Loucy (cell line): ENCODE data around the gene STARD8.

Experiments used
- H2AFZ ChIP-seq: fragments of 200-600 bp; sonication (generic); 2 replicates; pipeline ENCODE4 v1.6.0; 2016; ENCODE audit warnings: antibody characterized with exemption, mild to moderate bottlenecking, low read length, moderate library complexity
- H3F3A ChIP-seq: fragments of 200-600 bp; 2 replicates; pipeline ENCODE4 v1.6.0; 2016; ENCODE audit warnings: antibody characterized with exemption, low read depth, mild to moderate bottlenecking
- H3K27me3 ChIP-seq: fragments of 200-600 bp; sonication (generic); 2 replicates; pipeline ENCODE4 v1.6.1; 2014; ENCODE audit warnings: low read length, mild to moderate bottlenecking; ENCODE audit not compliant: insufficient read depth, poor library complexity, severe bottlenecking
- H3K36me3 ChIP-seq: fragments of 200-600 bp; sonication (generic); 2 replicates; pipeline ENCODE4 v1.6.1; 2016; ENCODE audit warnings: low read length; ENCODE audit not compliant: insufficient read depth
- H3K4me1 ChIP-seq: fragments of 200-600 bp; sonication (generic); 2 replicates; pipeline ENCODE4 v1.5.1; 2014; ENCODE audit warnings: low read length, mild to moderate bottlenecking; ENCODE audit not compliant: insufficient read depth, poor library complexity, severe bottlenecking
- H3K4me2 ChIP-seq: fragments of 200-600 bp; sonication (generic); 2 replicates; pipeline ENCODE4 v1.6.0; 2014; ENCODE audit warnings: antibody characterized with exemption, low read length, low read depth, mild to moderate bottlenecking; ENCODE audit not compliant: poor library complexity, severe bottlenecking
- H3K4me3 ChIP-seq: fragments of 200-600 bp; sonication (generic); 2 replicates; pipeline ENCODE4 v1.5.1; 2014; ENCODE audit warnings: low read length, mild to moderate bottlenecking, mixed read lengths; ENCODE audit not compliant: poor library complexity, severe bottlenecking
- H3K79me2 ChIP-seq: fragments of 200-600 bp; sonication (generic); 2 replicates; pipeline ENCODE4 v1.6.1; 2014; ENCODE audit warnings: low read length; ENCODE audit not compliant: insufficient read depth
- H3K9ac ChIP-seq: fragments of 200-600 bp; sonication (generic); 2 replicates; pipeline ENCODE4 v1.6.0; 2014; ENCODE audit warnings: mild to moderate bottlenecking, low read depth, low read length, moderate library complexity; ENCODE audit not compliant: poor library complexity, severe bottlenecking
- H3K9me2 ChIP-seq: fragments of 200-600 bp; sonication (generic); replicated peaks from 2 replicates; pipeline ENCODE4 v1.6.1; 2016; ENCODE audit warnings: low read depth, low read length, mixed read lengths
- H3K9me3 ChIP-seq: fragments of 200-600 bp; sonication (generic); 2 replicates; pipeline ENCODE4 v1.6.1; 2014; ENCODE audit warnings: mild to moderate bottlenecking, antibody characterized with exemption, low read length, low read depth; ENCODE audit not compliant: insufficient read depth
- H4K20me1 ChIP-seq: fragments of 200-600 bp; sonication (generic); 2 replicates; pipeline ENCODE4 v1.6.0; 2014; ENCODE audit warnings: antibody characterized with exemption, low read length, mild to moderate bottlenecking; ENCODE audit not compliant: insufficient read depth, poor library complexity, severe bottlenecking
- EZH2phosphoT487 ChIP-seq: fragments of 200-600 bp; IDR thresholded peaks from 2 replicates; pipeline ENCODE4 v1.6.1; 2018; ENCODE audit warnings: antibody characterized with exemption, mild to moderate bottlenecking, moderate library complexity, borderline replicate concordance
- TF ChIP-seq, protein P1 (sequence below): fragments of 200-600 bp; sonication (generic); conservative IDR thresholded peaks from 2 replicates; pipeline ENCODE4 v1.5.1; 2014; ENCODE audit warnings: mild to moderate bottlenecking, antibody characterized with exemption, low read length

Gene STARD8

DNA sequence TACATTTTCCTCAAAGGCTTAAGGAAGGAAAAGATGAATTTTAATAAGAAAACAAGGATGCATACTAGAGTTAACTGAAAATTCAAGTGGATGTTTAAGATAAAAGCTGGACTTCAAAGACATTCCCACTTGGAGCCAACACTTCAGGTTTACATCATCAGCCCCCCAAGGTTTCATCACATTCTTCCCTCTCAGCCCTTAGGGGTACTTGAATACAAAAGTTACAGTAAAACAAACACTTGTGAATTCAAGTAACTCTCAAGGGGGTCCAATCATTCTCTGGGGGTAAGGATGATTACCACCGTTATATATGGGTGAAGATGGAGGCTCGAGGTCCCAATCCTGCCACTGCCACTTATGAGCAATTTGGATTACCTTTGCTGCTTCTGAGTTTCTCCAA, 36.1 kb downstream of the STARD8 start:
- Histone ChIP-seq H3K9me2 (no peaks in the 10 kb centered on the region), H3K36me3 (no peaks in the 10 kb centered on the region), H3K79me2 (no peaks in the 10 kb centered on the region), H4K20me1 (no peaks in the 10 kb centered on the region), H3K4me3 (no peak overlapping the region), H3K4me2 (no peak overlapping the region), H3K27me3 (no peaks in the 10 kb centered on the region), H3K9me3 (no peaks in the 10 kb centered on the region), H2AFZ (no peak overlapping the region), H3K4me1 (peaks cover 13% of the 10 kb centered on the region), H3F3A (no peaks in the 10 kb centered on the region), H3K9ac (no peak overlapping the region)
- TF ChIP-seq, protein P1, sequence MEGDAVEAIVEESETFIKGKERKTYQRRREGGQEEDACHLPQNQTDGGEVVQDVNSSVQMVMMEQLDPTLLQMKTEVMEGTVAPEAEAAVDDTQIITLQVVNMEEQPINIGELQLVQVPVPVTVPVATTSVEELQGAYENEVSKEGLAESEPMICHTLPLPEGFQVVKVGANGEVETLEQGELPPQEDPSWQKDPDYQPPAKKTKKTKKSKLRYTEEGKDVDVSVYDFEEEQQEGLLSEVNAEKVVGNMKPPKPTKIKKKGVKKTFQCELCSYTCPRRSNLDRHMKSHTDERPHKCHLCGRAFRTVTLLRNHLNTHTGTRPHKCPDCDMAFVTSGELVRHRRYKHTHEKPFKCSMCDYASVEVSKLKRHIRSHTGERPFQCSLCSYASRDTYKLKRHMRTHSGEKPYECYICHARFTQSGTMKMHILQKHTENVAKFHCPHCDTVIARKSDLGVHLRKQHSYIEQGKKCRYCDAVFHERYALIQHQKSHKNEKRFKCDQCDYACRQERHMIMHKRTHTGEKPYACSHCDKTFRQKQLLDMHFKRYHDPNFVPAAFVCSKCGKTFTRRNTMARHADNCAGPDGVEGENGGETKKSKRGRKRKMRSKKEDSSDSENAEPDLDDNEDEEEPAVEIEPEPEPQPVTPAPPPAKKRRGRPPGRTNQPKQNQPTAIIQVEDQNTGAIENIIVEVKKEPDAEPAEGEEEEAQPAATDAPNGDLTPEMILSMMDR: no peak
- no peak for TF ChIP-seq EZH2phosphoT487

DNA sequence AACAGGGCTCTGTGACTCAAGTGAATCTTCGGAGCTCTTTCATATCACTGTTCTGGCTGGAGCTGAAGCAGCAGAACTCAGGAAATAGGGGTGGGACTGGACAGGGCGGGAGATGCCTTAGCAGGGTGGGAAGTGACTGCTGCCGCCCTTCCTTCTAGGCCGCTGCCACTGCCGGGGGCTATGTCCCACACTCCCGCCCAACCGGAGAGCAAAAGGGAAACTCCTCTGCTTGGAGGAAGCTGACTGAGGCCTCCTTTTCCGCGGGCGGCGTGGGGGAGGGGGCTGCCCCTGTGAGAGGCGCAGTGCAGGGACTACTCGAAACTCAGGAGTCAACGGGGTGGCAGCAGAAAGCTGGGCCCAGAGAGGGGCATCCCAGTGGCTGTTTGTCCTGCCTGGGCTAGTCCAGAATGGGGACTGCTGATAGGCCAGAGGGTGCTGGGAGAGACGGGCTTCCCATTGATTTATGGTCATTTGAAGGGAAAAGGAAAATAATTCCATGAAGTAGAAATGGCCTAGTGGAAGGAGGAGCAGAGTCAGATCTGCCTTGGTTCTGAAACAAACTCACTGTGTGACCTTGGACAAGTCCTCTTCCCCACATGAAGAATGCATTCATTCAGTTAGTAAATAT, 36.9 kb downstream of the STARD8 start:
- H3K4me1 ChIP-seq: peaks cover 13% of the 10 kb centered on the region
- no peaks in the 10 kb centered on the region for H3K36me3 ChIP-seq
- H3K4me3 ChIP-seq: no peak overlapping the region
- TF ChIP-seq, protein P1: no peak
- no peak for TF ChIP-seq EZH2phosphoT487
- H3K9me2 ChIP-seq: no peaks in the 10 kb centered on the region
- H3K4me2 ChIP-seq: no peak overlapping the region
- H3K9ac ChIP-seq: no peak overlapping the region
- no peaks in the 10 kb centered on the region for H4K20me1 ChIP-seq
- H2AFZ ChIP-seq: no peak overlapping the region
- H3K9me3 ChIP-seq: no peaks in the 10 kb centered on the region
- no peaks in the 10 kb centered on the region for H3K27me3 ChIP-seq
- H3F3A ChIP-seq: no peaks in the 10 kb centered on the region
- no peaks in the 10 kb centered on the region for H3K79me2 ChIP-seq

GRCh38 chrX:68684919-68685304, 37.4 kb downstream of the STARD8 start:
- Histone ChIP-seq H3K4me3 (no peak overlapping the region), H3K9me3 (no peaks in the 10 kb centered on the region), H3K79me2 (no peaks in the 10 kb centered on the region), H3K27me3 (no peaks in the 10 kb centered on the region), H3K4me2 (no peak overlapping the region), H3K4me1 (peaks cover 13% of the 10 kb centered on the region), H3F3A (no peaks in the 10 kb centered on the region), H3K9me2 (no peaks in the 10 kb centered on the region), H3K9ac (no peak overlapping the region), H3K36me3 (no peaks in the 10 kb centered on the region), H4K20me1 (no peaks in the 10 kb centered on the region), H2AFZ (no peak overlapping the region)
- no peak for TF ChIP-seq EZH2phosphoT487
- TF ChIP-seq, protein P1: no peak
